K562 (cell line): ENCODE data around the gene KIT. TPM values are rescaled to one million over a fixed set of nuclear protein-coding genes. Genes with fewer than 3 reads are reported as not detected.

Source experiments
- ATAC-seq: fragments of 200-7000 bp; cut with Tn5 transposase; 3 replicates; pipeline ENCODE4 v1.9.1; 2020; ENCODE audit warnings: moderate library complexity
- BruUV-seq: library from RNA; stranded (reverse); fragments of 400-500 nt; replicated peaks from 2 replicates; lab custom pipeline; 2021; lab: Mats Ljungman, UMichigan
- CTCF ChIA-PET: fragments of 300-600 bp; formaldehyde crosslinking; extraction: SDS; loops from one replicate; lab custom pipeline; 2021; ENCODE audit warnings: low intra/inter-chr PET ratio; lab: Yijun Ruan, JAX
- POLR2A ChIA-PET: fragments of 300-600, 350-650 bp; sonication (Branson Sonifier 250); formaldehyde crosslinking; extraction: SDS; loops from one replicate; lab custom pipeline; 2021; ENCODE audit warnings: antibody characterized with exemption, inconsistent platforms; lab: Yijun Ruan, JAX
- DNase-seq, 4 experiments: peaks; one replicate each; pipeline versions ENCODE4 v3.0.0 to v3.0.0-alpha.2; 2011 to 2018; ENCODE audit warnings: low spot score in 3 of 4, mixed read lengths in 3 of 4; ENCODE audit errors: extremely low read depth in 1 of 4
- FAIRE-seq: peaks from 2 replicates; lab custom pipeline; 2011; peaks lifted over from hg19 to GRCh38; lab: Jason Lieb, UNC
- H2AFZ ChIP-seq: 2 replicates; pipeline ENCODE4 v1.6.0; 2011; ENCODE audit warnings: low read depth, low read length, control low read depth, inconsistent platforms
- H3K27ac ChIP-seq: fragments of 200-600 bp; 3 replicates; pipeline ENCODE4 v1.8.0; 2011; ENCODE audit warnings: low read depth, mild to moderate bottlenecking, control low read depth, inconsistent platforms, low read length, moderate library complexity, mixed read lengths; ENCODE audit errors: extremely low read depth
- H3K27me3 ChIP-seq, 2 experiments: fragments of 300-600 bp in 1 of 2; 2 replicates in 1 of 2; 3 replicates in 1 of 2; pipeline versions ENCODE4 v1.6.0 to v1.8.0; 2011; ENCODE audit warnings: inconsistent platforms in 2 of 2, low read length in 2 of 2, mild to moderate bottlenecking in 1 of 2, mixed read lengths in 1 of 2, moderate library complexity in 1 of 2; ENCODE audit not compliant: control insufficient read depth in 2 of 2, insufficient read depth in 2 of 2
- H3K36me3 ChIP-seq: fragments of 300-600 bp; 3 replicates; pipeline ENCODE4 v1.8.0; 2011; ENCODE audit warnings: mild to moderate bottlenecking, low read length, inconsistent platforms; ENCODE audit not compliant: control insufficient read depth, insufficient read depth
- H3K4me1 ChIP-seq, 2 experiments: fragments of 200-600 bp in 1 of 2; replicated peaks in 1 of 2; 2 replicates in 1 of 2; 3 replicates in 1 of 2; pipeline versions ENCODE4 v1.5.1 to v1.8.0; 2011; ENCODE audit warnings: inconsistent platforms in 2 of 2, low read length in 2 of 2, mild to moderate bottlenecking in 1 of 2, mixed read lengths in 1 of 2, moderate library complexity in 1 of 2; ENCODE audit not compliant: control insufficient read depth in 2 of 2, insufficient read depth in 2 of 2
- H3K4me2 ChIP-seq: 2 replicates; pipeline ENCODE4 v1.6.1; 2011; ENCODE audit warnings: low read length, control low read depth, inconsistent platforms, mixed read lengths; ENCODE audit not compliant: insufficient read depth
- H3K4me3 ChIP-seq: fragments of 200-600 bp; sonication (generic), shearing (Covaris generic); 2 replicates; pipeline ENCODE4 v1.5.1; 2016; ENCODE audit warnings: control low read depth, inconsistent platforms
- H3K79me2 ChIP-seq: fragments of 200-600 bp; 3 replicates; pipeline ENCODE4 v1.8.0; 2011; ENCODE audit warnings: low read length, inconsistent platforms; ENCODE audit not compliant: control insufficient read depth, insufficient read depth
- H3K9ac ChIP-seq, 2 experiments: 2 replicates each; pipeline versions ENCODE4 v1.6.0 to v1.6.1; 2011; ENCODE audit warnings: low read depth in 2 of 2, low read length in 2 of 2, control low read depth in 1 of 2, inconsistent platforms in 1 of 2, mild to moderate bottlenecking in 1 of 2, mixed read lengths in 1 of 2; ENCODE audit not compliant: insufficient read depth in 1 of 2
- H3K9me1 ChIP-seq: one replicate; pipeline ENCODE4 v1.6.0; 2011; ENCODE audit warnings: inconsistent platforms, mild to moderate bottlenecking, low read length, moderate library complexity; ENCODE audit not compliant: control insufficient read depth, insufficient read depth
- H3K9me3 ChIP-seq: replicated peaks from 2 replicates; pipeline ENCODE4 v1.5.1; 2011; ENCODE audit warnings: low read depth, low read length, inconsistent platforms; ENCODE audit not compliant: control insufficient read depth, insufficient read depth
- H4K20me1 ChIP-seq: replicated peaks from 2 replicates; pipeline ENCODE4 v1.6.1; 2011; ENCODE audit warnings: low read length, inconsistent platforms, mixed read lengths; ENCODE audit not compliant: control insufficient read depth, insufficient read depth
- DIDO1 ChIP-seq: fragments of 450-650 bp; IDR thresholded peaks from 2 replicates; pipeline ENCODE4 v1.6.1; 2016; ENCODE audit warnings: low read depth, missing biosample characterization, missing genetic modification characterization
- NELFE ChIP-seq: IDR thresholded peaks from 2 replicates; pipeline ENCODE4 v1.6.1; 2011; ENCODE audit warnings: mild to moderate bottlenecking; ENCODE audit not compliant: insufficient read depth, insufficient read length
- WGBS: fragments of 100-300 bp; shearing (Covaris generic); methylation state at CpG from one replicate; pipeline ENCODE4 v1.1.6; 2016; ENCODE audit warnings: low coverage, mixed read lengths; ENCODE audit not compliant: insufficient coverage; ENCODE audit errors: missing lambda C conversion rate; 5-methylcytosine and 5-hydroxymethylcytosine counted together
- in situ Hi-C: fragments of 300-500 bp; cut with MboI; formaldehyde crosslinking; loops from 4 replicates; pipeline ENCODE4 v1.15.0; 2018; ENCODE audit warnings: inconsistent platforms, mixed read lengths
- intact Hi-C: fragments of 100-400 bp; cut with micrococcal nuclease; formaldehyde crosslinking; loops from 2 replicates; pipeline ENCODE4 v1.14.2; 2022
- polyA plus RNA-seq, 8 experiments: library from polyadenylated mRNA; depleted of rRNA in 4 of 8; stranded (reverse) in 5 of 8; unstranded in 3 of 8; fragments of >200 nt; fragmentation: Nextera tagmentation in 2 of 8; fragmentation: Illumina TruSeq in 1 of 8; extraction: Ambion mirVana in 2 of 8; extraction: Trizol in 1 of 8; gene quantifications; 2 replicates each; pipeline versions ENCODE4 v1.2.1 to v1.2.3, GENCODE V29; 2011 to 2014; ENCODE audit warnings: inconsistent platforms in 1 of 8, missing spikeins in 1 of 8
- total RNA-seq, 7 experiments: library from RNA; depleted of rRNA in 6 of 7; stranded (reverse); fragments of >200 nt in 6 of 7; fragmentation: Illumina TruSeq in 2 of 7; extraction: Trizol in 2 of 7; gene quantifications; 2 replicates each; pipeline versions ENCODE4 v1.2.1 to v1.2.3, GENCODE V29; 2011 to 2021; ENCODE audit warnings: low replicate concordance in 1 of 7
- TF ChIP-seq, protein P1 (sequence below): fragments of 450-650 bp; IDR thresholded peaks from 2 replicates; pipeline ENCODE4 v1.6.1; 2016; ENCODE audit warnings: antibody characterized with exemption
- TF ChIP-seq, protein P2 (sequence below): fragments of 200-600 bp; sonication (generic); IDR thresholded peaks from one replicate; pipeline ENCODE4 v1.6.1; 2012; ENCODE audit warnings: mild to moderate bottlenecking, low read depth, low read length, inconsistent platforms
- TF ChIP-seq, protein P3 (sequence below): fragments of 450-650 bp; IDR thresholded peaks from 2 replicates; pipeline ENCODE4 v1.6.1; 2017; ENCODE audit warnings: antibody characterized with exemption, mild to moderate bottlenecking

Gene KIT
- total and polyA plus RNA-seq, 9 of the 15 experiments (the other 6 are each of a cell fraction or from before 2014, with no cell fraction given), result 0.27 to 5.6 (median 0.57) TPM

DNA sequence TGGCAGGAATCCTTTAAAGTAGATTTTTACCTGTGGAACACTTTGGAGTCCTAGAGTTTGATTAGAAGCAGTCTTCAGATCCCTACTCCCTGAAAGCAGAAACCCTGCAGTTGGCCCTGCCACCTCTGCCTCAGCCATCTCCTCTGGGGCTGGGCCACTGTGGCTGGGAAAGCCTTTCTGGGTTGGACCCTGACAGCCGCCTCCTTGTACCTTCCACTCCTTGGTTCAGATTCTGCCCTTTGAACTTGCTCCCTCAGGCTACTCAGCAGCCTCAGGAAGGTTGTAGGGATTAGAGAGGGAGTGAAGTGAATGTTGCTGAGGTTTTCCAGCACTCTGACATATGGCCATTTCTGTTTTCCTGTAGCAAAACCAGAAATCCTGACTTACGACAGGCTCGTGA, 65.5 kb downstream of the KIT start:
- intact Hi-C loops, result no loop called here
- TF ChIP-seq, protein P1, sequence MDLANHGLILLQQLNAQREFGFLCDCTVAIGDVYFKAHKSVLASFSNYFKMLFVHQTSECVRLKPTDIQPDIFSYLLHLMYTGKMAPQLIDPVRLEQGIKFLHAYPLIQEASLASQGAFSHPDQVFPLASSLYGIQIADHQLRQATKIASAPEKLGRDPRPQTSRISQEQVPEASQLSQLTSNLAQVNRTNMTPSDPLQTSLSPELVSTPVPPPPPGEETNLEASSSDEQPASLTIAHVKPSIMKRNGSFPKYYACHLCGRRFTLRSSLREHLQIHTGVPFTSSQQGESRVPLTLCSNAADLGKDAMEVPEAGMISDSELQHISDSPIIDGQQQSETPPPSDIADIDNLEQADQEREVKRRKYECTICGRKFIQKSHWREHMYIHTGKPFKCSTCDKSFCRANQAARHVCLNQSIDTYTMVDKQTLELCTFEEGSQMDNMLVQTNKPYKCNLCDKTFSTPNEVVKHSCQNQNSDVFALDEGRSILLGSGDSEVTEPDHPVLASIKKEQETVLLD, result no peak
- TF ChIP-seq DIDO1 (tag), result no peak
- TF ChIP-seq, protein P2, sequence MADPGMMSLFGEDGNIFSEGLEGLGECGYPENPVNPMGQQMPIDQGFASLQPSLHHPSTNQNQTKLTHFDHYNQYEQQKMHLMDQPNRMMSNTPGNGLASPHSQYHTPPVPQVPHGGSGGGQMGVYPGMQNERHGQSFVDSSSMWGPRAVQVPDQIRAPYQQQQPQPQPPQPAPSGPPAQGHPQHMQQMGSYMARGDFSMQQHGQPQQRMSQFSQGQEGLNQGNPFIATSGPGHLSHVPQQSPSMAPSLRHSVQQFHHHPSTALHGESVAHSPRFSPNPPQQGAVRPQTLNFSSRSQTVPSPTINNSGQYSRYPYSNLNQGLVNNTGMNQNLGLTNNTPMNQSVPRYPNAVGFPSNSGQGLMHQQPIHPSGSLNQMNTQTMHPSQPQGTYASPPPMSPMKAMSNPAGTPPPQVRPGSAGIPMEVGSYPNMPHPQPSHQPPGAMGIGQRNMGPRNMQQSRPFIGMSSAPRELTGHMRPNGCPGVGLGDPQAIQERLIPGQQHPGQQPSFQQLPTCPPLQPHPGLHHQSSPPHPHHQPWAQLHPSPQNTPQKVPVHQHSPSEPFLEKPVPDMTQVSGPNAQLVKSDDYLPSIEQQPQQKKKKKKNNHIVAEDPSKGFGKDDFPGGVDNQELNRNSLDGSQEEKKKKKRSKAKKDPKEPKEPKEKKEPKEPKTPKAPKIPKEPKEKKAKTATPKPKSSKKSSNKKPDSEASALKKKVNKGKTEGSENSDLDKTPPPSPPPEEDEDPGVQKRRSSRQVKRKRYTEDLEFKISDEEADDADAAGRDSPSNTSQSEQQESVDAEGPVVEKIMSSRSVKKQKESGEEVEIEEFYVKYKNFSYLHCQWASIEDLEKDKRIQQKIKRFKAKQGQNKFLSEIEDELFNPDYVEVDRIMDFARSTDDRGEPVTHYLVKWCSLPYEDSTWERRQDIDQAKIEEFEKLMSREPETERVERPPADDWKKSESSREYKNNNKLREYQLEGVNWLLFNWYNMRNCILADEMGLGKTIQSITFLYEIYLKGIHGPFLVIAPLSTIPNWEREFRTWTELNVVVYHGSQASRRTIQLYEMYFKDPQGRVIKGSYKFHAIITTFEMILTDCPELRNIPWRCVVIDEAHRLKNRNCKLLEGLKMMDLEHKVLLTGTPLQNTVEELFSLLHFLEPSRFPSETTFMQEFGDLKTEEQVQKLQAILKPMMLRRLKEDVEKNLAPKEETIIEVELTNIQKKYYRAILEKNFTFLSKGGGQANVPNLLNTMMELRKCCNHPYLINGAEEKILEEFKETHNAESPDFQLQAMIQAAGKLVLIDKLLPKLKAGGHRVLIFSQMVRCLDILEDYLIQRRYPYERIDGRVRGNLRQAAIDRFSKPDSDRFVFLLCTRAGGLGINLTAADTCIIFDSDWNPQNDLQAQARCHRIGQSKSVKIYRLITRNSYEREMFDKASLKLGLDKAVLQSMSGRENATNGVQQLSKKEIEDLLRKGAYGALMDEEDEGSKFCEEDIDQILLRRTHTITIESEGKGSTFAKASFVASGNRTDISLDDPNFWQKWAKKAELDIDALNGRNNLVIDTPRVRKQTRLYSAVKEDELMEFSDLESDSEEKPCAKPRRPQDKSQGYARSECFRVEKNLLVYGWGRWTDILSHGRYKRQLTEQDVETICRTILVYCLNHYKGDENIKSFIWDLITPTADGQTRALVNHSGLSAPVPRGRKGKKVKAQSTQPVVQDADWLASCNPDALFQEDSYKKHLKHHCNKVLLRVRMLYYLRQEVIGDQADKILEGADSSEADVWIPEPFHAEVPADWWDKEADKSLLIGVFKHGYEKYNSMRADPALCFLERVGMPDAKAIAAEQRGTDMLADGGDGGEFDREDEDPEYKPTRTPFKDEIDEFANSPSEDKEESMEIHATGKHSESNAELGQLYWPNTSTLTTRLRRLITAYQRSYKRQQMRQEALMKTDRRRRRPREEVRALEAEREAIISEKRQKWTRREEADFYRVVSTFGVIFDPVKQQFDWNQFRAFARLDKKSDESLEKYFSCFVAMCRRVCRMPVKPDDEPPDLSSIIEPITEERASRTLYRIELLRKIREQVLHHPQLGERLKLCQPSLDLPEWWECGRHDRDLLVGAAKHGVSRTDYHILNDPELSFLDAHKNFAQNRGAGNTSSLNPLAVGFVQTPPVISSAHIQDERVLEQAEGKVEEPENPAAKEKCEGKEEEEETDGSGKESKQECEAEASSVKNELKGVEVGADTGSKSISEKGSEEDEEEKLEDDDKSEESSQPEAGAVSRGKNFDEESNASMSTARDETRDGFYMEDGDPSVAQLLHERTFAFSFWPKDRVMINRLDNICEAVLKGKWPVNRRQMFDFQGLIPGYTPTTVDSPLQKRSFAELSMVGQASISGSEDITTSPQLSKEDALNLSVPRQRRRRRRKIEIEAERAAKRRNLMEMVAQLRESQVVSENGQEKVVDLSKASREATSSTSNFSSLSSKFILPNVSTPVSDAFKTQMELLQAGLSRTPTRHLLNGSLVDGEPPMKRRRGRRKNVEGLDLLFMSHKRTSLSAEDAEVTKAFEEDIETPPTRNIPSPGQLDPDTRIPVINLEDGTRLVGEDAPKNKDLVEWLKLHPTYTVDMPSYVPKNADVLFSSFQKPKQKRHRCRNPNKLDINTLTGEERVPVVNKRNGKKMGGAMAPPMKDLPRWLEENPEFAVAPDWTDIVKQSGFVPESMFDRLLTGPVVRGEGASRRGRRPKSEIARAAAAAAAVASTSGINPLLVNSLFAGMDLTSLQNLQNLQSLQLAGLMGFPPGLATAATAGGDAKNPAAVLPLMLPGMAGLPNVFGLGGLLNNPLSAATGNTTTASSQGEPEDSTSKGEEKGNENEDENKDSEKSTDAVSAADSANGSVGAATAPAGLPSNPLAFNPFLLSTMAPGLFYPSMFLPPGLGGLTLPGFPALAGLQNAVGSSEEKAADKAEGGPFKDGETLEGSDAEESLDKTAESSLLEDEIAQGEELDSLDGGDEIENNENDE, result no peak
- no peak for TF ChIP-seq NELFE
- TF ChIP-seq, protein P3, sequence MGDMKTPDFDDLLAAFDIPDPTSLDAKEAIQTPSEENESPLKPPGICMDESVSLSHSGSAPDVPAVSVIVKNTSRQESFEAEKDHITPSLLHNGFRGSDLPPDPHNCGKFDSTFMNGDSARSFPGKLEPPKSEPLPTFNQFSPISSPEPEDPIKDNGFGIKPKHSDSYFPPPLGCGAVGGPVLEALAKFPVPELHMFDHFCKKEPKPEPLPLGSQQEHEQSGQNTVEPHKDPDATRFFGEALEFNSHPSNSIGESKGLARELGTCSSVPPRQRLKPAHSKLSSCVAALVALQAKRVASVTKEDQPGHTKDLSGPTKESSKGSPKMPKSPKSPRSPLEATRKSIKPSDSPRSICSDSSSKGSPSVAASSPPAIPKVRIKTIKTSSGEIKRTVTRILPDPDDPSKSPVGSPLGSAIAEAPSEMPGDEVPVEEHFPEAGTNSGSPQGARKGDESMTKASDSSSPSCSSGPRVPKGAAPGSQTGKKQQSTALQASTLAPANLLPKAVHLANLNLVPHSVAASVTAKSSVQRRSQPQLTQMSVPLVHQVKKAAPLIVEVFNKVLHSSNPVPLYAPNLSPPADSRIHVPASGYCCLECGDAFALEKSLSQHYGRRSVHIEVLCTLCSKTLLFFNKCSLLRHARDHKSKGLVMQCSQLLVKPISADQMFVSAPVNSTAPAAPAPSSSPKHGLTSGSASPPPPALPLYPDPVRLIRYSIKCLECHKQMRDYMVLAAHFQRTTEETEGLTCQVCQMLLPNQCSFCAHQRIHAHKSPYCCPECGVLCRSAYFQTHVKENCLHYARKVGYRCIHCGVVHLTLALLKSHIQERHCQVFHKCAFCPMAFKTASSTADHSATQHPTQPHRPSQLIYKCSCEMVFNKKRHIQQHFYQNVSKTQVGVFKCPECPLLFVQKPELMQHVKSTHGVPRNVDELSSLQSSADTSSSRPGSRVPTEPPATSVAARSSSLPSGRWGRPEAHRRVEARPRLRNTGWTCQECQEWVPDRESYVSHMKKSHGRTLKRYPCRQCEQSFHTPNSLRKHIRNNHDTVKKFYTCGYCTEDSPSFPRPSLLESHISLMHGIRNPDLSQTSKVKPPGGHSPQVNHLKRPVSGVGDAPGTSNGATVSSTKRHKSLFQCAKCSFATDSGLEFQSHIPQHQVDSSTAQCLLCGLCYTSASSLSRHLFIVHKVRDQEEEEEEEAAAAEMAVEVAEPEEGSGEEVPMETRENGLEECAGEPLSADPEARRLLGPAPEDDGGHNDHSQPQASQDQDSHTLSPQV, result no peak

More for the DNA sequence above, 65.5 kb downstream of the KIT start:
- WGBS, result 3% methylated on average over 3 of the region's 3 CpGs
- Histone ChIP-seq H3K4me3 (no peak overlapping the region), H2AFZ (no peak overlapping the region), H3K9ac (no peak overlapping the region), H3K9me1 (no peaks in the 10 kb centered on the region), H4K20me1 (no peaks in the 10 kb centered on the region; the same call in 1 of the 2 replicates), H3K36me3 (no peaks in the 10 kb centered on the region), H3K4me1 (no peaks in the 10 kb centered on the region), H3K27me3 (peaks cover 2 to 15% of the 10 kb centered on the region in 2 experiments; a peak in 3 of 5 replicates), H3K4me2 (no peak overlapping the region), H3K27ac (no peak overlapping the region), H3K9me3 (no peaks in the 10 kb centered on the region), H3K79me2 (no peaks in the 10 kb centered on the region)
- FAIRE-seq (no peak), ATAC-seq (no peak), DNase-seq (no peak)
- in situ Hi-C loops, result no loop called here
- POLR2A ChIA-PET, result no interaction called here
- CTCF ChIA-PET, result no interaction called here
- BruUV-seq, result no TSS peak
